GM21526 (cell line): ENCODE data around the gene LDLRAD2.
A peak's percentile ranks its signal among the peaks of the same experiment; 100 is the strongest.
"Not testable (repeated sequence)": the region's sequence is repeated elsewhere in the genome, so short reads cannot be mapped to it uniquely, and the experiment has no call there.

Experiments
- ATAC-seq: cut with Tn5 transposase; IDR thresholded peaks from one replicate; pipeline ENCODE4 v1.9.1; 2021; ENCODE audit warnings: moderate library complexity; ENCODE audit not compliant: unreplicated experiment, low FRiP score

The LDLRAD2 gene, protein sequence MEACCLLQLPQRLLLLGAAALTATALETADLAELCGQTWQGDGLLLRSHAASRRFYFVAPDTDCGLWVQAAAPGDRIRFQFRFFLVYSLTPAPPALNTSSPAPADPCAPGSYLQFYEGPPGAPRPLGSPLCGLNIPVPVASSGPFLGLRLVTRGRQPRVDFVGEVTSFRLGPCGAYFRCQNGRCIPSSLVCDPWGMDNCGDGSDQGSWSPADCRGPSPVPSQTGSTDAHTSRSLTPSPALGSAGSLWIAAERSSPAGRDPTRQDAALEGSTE

GRCh38 chr1:21811875-21812305 lies at the start of gene LDLRAD2:
Gene LDLRAD2, plus strand, starts transcription at chr1:21812265. Its CDS starts 187 bp downstream, at chr1:21812452.
- no peak for ATAC-seq

DNA sequence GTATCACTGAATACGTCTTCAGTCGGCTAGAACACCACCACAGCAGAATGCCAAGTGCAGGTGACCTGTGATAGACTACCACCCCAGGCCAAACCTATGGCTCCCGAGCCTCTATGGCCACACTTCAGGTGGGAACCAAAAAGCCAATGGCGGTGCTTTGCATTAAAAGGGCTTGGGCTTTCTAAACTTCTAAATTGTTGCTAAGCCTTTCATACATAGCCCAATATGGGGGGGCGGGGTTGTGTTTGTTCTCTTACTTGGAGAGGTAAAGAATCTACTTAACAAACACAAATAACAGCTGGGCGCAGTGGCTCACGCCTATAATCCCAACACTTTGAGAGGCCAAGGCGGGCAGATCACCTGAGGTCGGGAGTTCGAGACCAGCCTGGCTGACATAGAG lies 48.8 kb upstream of the LDLRAD2 start:
- no peak for ATAC-seq

DNA sequence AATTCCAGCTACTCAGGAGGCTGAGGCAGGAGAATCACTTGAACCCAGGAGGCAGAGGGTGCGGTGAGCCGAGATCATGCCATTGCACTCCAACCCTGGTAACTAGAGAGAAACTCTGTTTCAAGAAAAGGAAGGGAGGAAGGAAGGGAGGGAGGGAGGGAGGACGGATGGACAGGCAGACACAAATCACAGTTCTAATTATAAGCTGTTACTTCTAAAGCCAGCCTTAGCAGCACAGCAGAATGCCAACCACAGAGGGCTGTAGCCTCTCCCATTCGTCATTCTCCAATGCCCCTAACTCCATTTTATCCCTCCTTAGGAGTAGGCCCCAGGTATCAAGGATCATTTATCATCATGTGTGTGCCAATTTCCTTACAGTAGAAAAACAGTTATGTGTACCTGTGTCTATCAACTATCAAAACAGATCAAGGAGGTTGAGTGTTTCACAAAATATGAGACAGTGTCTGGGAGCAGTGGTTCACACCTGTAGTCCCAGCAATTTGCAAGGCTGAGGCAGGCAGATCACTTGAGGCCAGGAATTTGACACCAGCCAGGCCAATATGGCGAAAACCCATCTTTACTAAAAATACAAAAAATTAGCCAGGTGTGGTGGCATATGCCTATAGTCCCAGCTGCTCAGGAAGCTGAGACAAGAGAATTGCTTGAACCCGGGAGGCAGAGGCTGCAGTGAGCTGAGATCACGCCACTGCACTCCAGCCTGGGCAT lies 48.2 kb upstream of the LDLRAD2 start:
- ATAC-seq: no peak

DNA sequence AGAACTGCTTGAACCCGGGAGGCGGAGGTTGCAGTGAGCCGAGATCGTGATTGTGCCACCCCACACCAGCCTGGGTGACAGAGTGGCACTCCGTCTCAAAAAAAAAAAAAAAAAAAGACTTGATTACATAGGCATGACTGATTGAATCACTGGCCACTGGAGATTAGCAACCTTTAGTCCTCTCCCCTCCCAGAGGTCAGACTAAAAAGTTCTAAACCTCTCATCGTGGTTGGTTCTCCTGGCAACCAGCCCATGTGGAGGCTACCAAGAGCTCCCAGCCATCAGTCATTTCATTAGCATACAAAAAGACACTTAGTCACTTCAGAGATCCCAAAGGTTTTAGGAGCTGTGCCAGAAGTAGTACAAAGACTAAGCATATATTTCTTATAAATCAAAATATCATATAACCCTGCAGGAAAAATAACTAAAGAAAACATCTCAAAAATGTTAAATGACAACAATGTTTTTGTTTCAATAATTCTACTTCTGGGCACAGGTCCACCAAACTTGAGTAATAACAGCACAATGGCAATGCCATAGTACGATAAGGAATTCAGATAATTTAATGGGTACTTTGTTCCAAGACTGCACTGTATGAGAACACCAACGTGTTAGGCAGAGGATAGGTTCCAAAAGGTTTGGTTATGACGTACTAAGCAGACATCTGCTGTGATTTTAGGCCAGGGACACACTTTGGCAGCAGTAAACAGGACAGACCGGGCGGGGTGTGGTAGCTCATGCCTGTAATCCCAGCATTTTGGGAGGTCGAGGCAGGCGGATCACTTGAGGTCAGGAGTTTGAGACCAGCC lies 47.2 kb upstream of the LDLRAD2 start:
- no peak for ATAC-seq

GRCh38 chr1:21766210-21766609 lies 45.9 kb upstream of the LDLRAD2 start:
- ATAC-seq: no peak

DNA sequence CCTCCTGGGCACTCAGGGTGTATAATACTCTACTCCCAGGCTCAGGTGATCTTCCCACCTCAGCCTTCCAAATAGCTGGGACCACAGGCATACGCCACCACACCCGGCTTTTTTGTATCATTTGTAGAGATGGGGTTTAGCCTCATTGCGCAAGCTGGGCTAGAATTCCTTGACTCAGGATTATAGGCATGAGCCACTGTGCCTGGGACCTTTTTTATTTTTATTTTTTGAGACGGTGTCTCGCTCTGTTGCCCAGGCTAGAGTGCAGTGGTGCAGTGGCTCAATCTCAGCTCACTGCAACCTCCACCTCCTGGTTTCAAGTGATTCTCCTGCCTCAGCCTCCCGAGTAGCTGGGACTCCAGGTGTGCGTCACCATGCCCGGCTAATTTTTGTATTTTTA lies 45.0 kb upstream of the LDLRAD2 start:
- not testable (repeated sequence) for ATAC-seq

DNA sequence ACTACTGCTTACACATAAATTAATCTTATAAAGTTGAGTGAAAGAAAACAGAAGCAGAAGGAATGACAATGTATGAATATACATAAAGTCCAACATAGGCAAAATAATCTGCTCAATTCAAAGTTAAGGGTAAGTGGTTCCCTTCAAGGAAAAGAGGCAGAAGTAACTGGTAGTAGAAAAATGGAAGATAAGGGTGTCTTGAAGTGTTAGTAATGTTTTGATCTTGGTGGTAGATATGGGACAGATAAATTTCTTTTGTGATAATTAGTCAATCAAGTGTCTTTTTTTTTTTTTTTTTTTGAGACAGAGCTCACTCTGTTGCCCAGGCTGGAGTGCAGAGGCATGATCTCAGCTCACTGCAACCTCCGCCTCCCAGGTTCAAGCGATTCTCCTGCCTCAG lies 41.9 kb upstream of the LDLRAD2 start:
- ATAC-seq: no peak

GRCh38 chr1:21770602-21771001 lies 41.5 kb upstream of the LDLRAD2 start:
- ATAC-seq: not testable (repeated sequence)

- not testable (repeated sequence) for ATAC-seq
Observed at GRCh38 chr1:21771672-21772071, 40.4 kb upstream of the LDLRAD2 start.

GRCh38 chr1:21773585-21773984 lies 38.5 kb upstream of the LDLRAD2 start:
- ATAC-seq: no peak

- no peak for ATAC-seq
Observed at GRCh38 chr1:21774835-21775549, 37.1 kb upstream of the LDLRAD2 start.

DNA sequence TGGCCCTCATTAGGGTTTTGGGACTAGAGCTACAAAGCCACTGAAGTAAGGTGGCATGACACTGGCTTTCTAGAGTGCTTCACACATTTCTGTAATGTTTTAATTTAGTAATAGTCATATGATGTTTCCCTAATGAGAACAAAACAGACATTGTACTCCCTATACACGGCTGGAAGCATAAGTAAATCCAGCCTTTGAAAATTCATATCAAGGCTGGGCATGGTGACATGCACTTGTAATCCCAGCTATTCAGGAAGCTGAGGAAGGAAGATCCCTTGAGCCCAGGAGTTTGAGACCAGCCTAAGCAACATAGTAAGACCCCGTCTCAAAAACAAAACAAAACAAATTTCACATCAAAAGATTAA lies 36.5 kb upstream of the LDLRAD2 start:
- no peak for ATAC-seq

- no peak for ATAC-seq
Observed at GRCh38 chr1:21775985-21776562, 36.0 kb upstream of the LDLRAD2 start.

DNA sequence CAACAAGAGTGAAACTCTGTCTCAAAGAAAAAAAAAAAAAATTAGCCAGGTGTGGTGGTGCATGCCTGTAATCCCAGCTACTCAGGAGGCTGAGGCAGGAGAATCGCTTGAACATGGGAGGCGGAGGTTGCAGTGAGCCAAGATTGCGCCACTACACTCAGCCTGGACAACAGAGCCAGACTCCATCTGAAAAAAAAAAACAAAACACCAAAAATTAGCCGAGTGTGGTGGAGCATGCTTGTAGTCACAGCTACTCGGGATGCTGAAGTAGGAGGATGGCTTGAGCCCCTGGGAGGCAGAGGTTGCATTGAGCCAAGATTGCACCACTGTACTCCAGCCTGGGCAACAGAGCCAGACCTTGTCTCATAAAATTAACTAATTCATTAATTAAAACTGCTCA lies 35.1 kb upstream of the LDLRAD2 start:
- ATAC-seq: not testable (repeated sequence)

GRCh38 chr1:21778405-21778727 lies 33.7 kb upstream of the LDLRAD2 start:
- ATAC-seq: no peak

GRCh38 chr1:21779613-21780521 lies 32.2 kb upstream of the LDLRAD2 start:
- no peak for ATAC-seq

GRCh38 chr1:21781815-21782348 lies 30.2 kb upstream of the LDLRAD2 start:
- peak; percentile 18 for ATAC-seq

GRCh38 chr1:21782349-21782867 lies 29.7 kb upstream of the LDLRAD2 start:
- peak; percentile 16 for ATAC-seq
